Measurements from ENCODE around the gene ACSM5. TPM values are rescaled to one million over a fixed set of nuclear protein-coding genes. Genes with fewer than 3 reads are reported as not detected.
"Not testable (repeated sequence)": the region's sequence is repeated elsewhere in the genome, so short reads cannot be mapped to it uniquely, and the experiment has no call there.

The ACSM5 gene
- total RNA-seq, 1 donor from 2014 or later = not detected

- not testable (repeated sequence) for H3K9me3 Mint-ChIP-seq (ENCODE audit: unreplicated experiment)
These were observed 74.7 kb downstream of the ACSM5 start for GRCh38 chr16:20483989-20484388.

GRCh38 chr16:20484726-20485125, 75.4 kb downstream of the ACSM5 start:
- Mint-ChIP-seq H3K27me3 (ENCODE audit: unreplicated experiment) (no peaks in the 10 kb centered on the region), H3K36me3 (ENCODE audit: low read depth, unreplicated experiment) (no peaks in the 10 kb centered on the region), H3K4me3 (ENCODE audit: unreplicated experiment) (no peak overlapping the region), H3K9me3 (ENCODE audit: unreplicated experiment) (no peaks in the 10 kb centered on the region), H3K4me1 (ENCODE audit: unreplicated experiment) (no peaks in the 10 kb centered on the region), H3K27ac (ENCODE audit: unreplicated experiment) (no peak overlapping the region)
- DNase-seq (ENCODE audit: low spot score) = no peak
- TF ChIP-seq CTCF (IDR thresholded peaks at IDR 0.05; ENCODE audit: unreplicated experiment) = no peak

More at GRCh38 chr16:20483989-20484388, 74.7 kb downstream of the ACSM5 start:
- H3K27me3 Mint-ChIP-seq (ENCODE audit: unreplicated experiment); H3K4me1 Mint-ChIP-seq (ENCODE audit: unreplicated experiment); H3K36me3 Mint-ChIP-seq (ENCODE audit: low read depth, unreplicated experiment); DNase-seq (ENCODE audit: low spot score); H3K27ac Mint-ChIP-seq (ENCODE audit: unreplicated experiment); H3K4me3 Mint-ChIP-seq (ENCODE audit: unreplicated experiment): not testable (repeated sequence)

GRCh38 chr16:20485408-20485807, 76.1 kb downstream of the ACSM5 start:
- no peak for DNase-seq (ENCODE audit: low spot score)
- Mint-ChIP-seq H3K27me3 (ENCODE audit: unreplicated experiment) (no peaks in the 10 kb centered on the region), H3K27ac (ENCODE audit: unreplicated experiment) (no peak overlapping the region), H3K4me3 (ENCODE audit: unreplicated experiment) (no peak overlapping the region), H3K36me3 (ENCODE audit: low read depth, unreplicated experiment) (no peaks in the 10 kb centered on the region), H3K9me3 (ENCODE audit: unreplicated experiment) (no peaks in the 10 kb centered on the region), H3K4me1 (ENCODE audit: unreplicated experiment) (no peaks in the 10 kb centered on the region)
- TF ChIP-seq CTCF (IDR thresholded peaks at IDR 0.05; ENCODE audit: unreplicated experiment) = no peak

Other genes starting within 250 kb of the ACSM5 start
- gene GP2, start 82.0 kb upstream of the ACSM5 start, total RNA-seq (ENCODE audit: unreplicated experiment) = not detected
- not detected for gene UMOD, start 56.8 kb upstream of the ACSM5 start, total RNA-seq (ENCODE audit: unreplicated experiment)
- gene PDILT, start 4.8 kb upstream of the ACSM5 start, total RNA-seq (ENCODE audit: unreplicated experiment) = not detected
- gene ACSM2A, start 42.0 kb downstream of the ACSM5 start, total RNA-seq (ENCODE audit: unreplicated experiment) = not detected
- not detected for gene ACSM2B, start 166.8 kb downstream of the ACSM5 start, total RNA-seq (ENCODE audit: unreplicated experiment)

Measured in endothelial cell (in vitro differentiated cells).